ENCODE measurements around the gene MOB3C. TPM values are rescaled to one million over a fixed set of nuclear protein-coding genes. Genes with fewer than 3 reads are reported as not detected.

Gene MOB3C
- total RNA-seq, 1 experiment from 2014 or later, result 3.1 TPM

DNA sequence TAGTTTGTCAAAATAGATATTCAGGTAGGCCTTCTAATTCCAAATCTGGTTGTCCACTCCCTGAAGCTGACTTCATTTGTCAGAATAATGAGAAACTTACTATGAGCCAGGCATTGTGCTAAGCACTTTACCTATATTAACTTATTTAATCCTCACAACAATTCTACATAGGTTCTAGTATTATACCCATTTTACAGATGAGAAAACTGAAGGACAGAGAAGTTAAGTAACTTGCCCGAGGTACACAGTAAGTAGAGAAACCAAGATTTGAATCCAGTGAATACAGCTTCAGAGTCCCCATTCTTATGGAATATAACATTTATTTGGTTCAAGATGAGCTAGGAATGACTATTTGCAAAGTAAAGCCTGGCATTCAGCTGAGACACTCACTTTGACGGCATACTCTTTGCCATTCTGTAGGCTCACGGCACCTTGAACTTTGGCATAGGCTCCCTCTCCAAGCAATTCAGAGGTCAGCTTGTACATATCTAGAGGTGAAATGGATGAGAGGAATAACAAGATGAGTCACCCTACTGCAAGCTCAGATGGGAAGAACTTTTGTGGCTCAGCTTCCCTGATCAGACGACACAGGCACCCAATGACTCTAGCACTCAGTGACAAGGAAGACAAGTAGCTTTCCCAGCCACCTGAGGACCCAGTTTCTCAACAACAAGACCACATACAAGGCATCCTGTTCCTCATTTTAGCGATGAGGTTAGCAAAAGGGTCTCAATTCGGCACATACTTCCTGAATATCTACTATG lies 36.3 kb downstream of the MOB3C start:
- no peak for DNase-seq (ENCODE audit: extremely low read depth, low read depth)

DNA sequence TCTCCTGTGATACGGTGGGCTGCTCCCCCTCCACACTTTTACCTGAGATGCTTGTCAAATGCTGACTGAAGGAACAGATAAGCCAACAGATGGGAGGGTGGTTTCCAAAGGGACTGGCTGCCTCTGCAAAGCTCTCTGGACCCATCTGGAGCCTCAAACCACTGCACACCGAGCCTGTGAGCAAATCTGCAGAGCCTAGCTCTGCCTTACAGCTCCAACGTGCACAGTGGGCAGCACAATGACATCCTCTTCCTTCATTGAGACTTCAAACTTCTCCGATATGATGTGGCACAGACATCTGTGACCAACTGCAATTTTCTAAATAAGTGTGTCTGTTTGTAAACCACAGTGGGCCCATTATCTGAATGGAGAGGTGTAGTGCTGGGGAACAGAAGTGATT lies 38.9 kb downstream of the MOB3C start:
- DNase-seq (ENCODE audit: extremely low read depth, low read depth), result no peak

DNA sequence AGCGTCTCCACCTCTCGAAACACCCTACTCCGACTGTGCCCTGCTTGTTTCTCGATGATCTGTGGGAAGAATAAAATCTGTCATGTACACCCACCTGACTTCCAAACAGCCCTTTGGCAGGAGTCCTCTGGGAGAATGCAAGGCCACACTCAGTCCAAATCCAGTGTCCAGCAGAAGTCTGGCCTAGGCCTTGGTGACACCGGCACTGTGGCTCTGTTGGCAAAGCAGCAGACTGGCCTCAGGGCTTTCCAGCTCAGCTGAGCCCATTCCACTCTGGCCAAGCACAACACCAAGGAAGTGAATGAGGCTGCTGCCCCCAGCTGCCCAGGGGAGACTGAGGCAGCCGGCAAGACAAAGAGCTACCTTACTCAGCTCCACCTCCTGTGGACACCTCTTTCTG lies 40.0 kb downstream of the MOB3C start:
- no peak for DNase-seq (ENCODE audit: extremely low read depth, low read depth)

DNA sequence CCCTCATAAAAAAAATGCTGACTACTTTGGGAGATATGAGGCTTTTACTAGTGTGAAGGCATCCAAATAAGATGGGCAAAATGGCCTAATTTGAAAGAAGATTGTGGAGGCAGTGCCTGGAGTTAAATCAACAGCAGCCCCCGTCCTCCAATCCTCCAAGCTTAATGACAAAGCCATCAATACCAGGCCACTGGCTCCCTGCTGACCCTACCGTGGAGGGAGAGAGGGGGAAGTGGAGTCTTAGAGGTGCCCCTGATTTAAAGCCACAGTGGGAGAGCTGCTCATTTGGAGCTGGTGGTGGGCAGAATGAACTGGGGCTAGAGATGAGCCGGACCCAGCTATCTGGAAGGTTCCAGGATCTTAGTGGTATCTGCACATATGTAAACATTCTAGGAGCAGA lies 40.8 kb downstream of the MOB3C start:
- DNase-seq (ENCODE audit: extremely low read depth, low read depth), result no peak

DNA sequence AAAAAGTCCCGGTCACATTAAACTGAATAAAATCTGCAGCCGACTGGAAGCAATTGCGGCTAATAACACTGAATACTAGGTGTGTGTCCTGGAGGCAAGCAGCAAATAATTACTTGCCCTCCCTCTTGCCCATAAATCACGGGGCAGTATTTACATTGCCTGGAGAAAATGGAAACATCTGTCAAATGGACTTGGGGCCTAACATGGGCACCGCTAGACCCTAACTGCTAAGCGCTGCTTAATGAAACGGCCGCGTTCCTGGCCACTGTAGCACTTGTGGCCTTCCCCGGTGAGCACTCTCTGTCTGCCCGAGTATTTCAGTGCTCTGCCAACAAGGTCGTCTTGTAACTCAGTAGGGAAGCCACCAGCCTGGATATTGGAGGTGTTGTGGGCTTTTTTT lies 41.3 kb downstream of the MOB3C start:
- no peak for DNase-seq (ENCODE audit: extremely low read depth, low read depth)

DNA sequence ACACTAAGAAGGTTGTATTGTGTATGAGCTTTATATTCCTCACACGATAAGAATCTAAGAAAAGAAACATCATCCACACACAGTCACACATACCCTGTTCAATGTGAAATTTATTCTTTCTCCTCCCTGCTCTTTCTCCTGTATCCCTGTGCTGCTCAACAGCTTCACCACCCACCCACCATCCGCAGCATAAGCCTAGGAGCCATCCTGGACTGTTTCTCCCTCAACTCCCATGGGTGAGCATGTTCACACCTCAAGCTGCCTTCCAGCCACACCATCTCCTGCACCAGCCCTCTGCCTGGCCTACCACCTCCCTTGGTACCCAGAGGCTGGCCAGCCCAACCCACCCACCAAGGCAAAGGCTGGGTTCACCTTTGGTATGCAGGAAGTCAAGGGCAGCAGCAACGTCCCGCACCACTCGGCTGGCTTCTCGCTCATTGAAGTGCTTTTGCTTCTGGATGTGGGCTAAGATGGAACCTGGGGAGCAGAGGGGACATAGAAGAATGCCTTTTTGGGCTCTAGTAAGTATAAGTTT lies 44.9 kb downstream of the MOB3C start:
- no peak for DNase-seq (ENCODE audit: extremely low read depth, low read depth)

DNA sequence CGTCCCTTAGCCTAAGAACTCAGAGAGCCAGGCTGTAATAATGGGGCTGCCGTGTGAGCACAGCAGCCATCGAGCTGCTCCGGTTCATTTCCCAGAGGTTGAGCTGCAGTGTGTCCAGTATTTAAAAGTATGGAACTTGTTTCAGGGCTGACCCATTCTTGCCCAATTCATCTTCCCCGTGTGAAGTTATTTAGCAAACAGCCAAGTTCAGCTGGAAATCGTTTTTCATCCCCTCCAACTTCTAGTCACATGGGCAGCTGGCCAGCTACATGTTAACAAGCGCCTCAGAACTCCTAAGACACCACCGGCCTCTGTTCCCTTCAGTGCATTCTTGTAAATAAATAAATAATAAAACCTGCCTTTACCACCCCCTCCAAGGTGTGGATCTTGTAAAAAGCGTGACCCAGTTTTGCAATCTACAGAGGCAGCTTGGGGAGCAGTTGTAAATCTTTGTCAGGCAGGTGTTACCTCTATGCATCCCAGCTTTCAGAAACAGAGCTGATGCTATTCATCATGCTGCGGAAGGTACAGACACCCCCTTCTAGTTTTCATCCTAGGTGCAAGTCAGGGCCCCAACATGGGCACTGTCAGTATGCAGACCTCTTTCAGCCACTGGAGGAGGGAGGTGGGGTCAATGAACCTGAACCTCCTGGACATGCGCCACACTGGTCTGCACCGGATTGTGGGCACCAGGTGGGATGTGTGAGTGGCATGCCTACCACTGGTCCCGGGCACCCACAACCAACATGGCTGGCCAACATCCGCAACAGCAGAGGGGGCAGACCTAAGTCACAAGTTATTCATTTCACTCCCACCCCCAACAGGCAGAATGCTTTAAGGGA lies 46.5 kb downstream of the MOB3C start:
- no peak for DNase-seq (ENCODE audit: extremely low read depth, low read depth)

DNA sequence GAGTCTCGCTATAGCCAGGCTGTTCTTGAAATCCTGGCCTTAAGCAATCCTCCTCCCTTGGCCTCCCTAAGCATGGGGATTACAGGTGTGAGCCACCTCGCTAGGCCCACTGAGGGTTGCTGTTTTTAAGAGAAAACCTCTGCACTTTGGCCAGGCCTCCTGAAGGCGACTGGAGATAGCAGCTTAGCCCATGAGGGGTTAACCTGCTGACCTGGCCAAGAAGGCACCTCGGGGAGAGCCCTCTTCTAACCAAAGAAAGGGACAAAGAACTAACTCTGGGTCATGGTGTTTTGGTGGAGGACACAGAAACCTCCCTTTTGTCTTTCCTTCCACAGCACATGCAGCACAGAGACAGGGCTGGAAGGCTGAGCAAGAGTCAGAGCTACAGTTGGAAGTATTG lies 47.5 kb downstream of the MOB3C start:
- no peak for DNase-seq (ENCODE audit: extremely low read depth, low read depth)

DNA sequence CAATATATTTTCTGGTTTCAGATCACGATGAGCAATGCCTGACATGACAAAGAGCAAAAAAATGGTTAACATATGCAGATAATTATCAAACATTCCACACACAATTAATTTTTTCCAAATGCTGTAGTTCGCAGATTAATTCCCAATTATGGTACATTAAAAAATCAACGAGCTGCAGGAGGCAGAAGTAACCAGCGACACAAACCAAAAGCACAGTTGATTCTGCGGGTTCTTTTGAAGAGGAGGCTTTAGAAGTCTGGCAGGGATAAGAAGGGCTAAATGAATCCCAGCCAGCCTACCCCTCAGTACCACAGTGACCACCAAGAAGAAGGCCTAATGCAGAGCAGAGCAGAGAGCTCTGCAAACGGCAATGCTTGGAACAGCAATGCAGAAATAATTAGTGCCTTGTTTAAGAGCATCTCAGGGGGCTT lies 48.1 kb downstream of the MOB3C start:
- no peak for DNase-seq (ENCODE audit: extremely low read depth, low read depth)

DNA sequence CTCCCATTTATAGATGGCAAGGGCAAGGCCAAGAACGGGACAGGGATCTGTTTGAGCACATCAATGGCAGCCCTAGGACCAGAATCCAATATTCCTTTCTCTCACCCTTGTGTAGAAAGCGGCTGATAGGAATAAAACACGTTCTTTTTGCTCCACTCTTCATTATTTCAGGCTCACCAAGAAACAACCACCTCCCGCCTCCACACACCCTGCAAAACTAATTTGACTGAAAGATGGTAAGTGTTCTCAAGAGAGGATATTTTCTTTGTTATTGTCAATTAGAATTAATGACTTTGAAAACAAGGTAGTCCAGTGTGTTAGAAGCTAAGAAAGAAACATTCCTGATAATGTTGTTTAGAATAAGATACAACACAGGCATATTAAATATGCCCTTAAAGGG lies 53.3 kb downstream of the MOB3C start:
- no peak for DNase-seq (ENCODE audit: extremely low read depth, low read depth)

DNA sequence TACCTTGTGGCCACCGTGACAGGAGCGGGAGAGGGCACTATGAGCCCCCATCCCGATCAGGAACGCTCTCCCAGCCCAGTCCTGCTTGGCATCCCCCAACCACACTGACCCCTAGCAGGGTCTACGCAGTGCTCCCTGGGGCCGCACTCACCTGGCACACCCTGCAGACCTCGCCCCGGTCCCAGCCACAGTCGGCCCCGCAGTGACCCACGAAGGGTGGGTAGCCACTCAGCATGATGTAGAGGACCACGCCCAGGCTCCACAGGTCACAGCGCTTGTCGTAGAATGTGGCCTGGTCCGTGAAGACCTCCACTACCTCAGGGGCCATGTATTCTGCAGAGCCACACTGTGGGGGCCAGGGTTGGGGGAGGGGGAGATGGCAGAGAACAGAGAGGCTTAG lies 54.1 kb downstream of the MOB3C start:
- no peak for DNase-seq (ENCODE audit: extremely low read depth, low read depth)

DNA sequence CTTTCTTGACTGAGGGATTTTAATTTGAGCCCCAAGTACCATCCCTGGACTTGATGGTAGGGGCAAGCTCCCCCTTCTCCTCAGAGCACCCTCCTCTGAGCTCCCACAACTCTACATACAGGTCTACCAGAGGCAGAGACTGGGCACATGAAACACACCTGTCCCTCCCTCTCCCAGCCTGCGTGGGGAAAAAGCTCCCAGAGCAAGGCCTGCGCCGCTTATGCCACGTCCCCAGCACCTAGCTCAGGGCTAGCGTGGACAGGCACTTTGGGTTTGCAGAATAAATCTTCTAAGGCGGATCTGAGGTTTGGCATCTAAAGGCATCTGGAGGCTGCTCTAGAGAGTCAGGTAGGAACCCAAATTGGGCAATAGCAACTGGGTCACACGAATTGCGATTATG lies 57.6 kb downstream of the MOB3C start:
- DNase-seq (ENCODE audit: extremely low read depth, low read depth), result no peak

DNA sequence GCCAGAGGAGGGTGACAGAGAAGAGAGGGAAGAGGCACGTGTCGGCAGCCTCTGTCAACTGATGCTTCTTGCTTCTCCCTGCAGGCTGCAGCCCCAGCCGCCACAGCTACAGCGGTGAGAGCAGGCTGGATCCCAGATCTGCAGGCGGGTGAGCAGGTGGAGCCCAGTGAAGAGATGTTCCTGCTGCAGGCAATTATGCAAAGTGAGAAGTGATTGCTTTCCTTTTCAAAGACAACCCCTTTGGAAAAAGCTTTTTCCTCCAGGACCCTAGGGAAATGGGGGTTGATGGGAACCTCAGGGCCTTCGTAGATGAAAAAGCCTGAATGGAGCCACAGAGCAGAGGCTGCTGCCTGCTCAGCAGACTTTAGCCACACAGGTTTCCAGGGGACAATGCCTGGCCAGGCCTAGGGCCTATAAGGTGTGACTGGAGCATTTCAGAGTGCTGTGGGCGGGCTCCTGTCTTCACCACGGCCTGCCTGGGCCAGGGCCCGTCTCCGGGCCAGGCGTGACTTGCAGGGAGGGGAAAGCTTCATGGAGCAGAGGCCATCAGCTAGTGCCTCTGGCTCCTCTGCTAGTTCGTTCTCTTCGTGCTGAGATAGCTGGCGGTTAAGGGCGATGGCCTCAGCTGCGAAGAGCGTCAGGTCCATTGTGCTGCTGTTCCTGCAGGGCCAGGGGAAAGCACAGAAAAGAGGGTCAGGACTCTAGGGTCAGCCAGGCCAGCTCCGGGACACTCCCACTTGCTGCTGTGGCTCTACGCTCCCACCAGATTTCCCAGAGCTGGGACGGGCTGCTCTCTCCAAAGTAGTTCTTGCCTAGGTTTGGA lies 58.3 kb downstream of the MOB3C start:
- DNase-seq (ENCODE audit: extremely low read depth, low read depth), result no peak

Other genes starting within 250 kb of the MOB3C start
- 0.17 and 0.54 TPM in 2 replicates for gene FAAH, start 222.5 kb downstream of the MOB3C start, total RNA-seq (2014; rRNA removed; shearing (Covaris generic))
- gene DMBX1, start 127.0 kb downstream of the MOB3C start, total RNA-seq (2014; rRNA removed; shearing (Covaris generic)), result 0.09 TPM in 1 of 2 replicates, not detected in the other
- gene KNCN, start 65.2 kb downstream of the MOB3C start, total RNA-seq (2014; rRNA removed; shearing (Covaris generic)), result not detected in 2 replicates
- 9.8 and 11.3 TPM in 2 replicates for gene MKNK1, start 12.5 kb downstream of the MOB3C start, total RNA-seq (2014; rRNA removed; shearing (Covaris generic))
- gene ATPAF1, start 51.6 kb upstream of the MOB3C start, total RNA-seq (2014; rRNA removed; shearing (Covaris generic)), result 43.5 and 50.2 TPM in 2 replicates
- not detected in 2 replicates for gene TEX38, start 55.0 kb upstream of the MOB3C start, total RNA-seq (2014; rRNA removed; shearing (Covaris generic))
- 41.2 and 43.0 TPM in 2 replicates for gene EFCAB14, start 102.3 kb upstream of the MOB3C start, total RNA-seq (2014; rRNA removed; shearing (Covaris generic))
- gene CYP4B1, start 182.2 kb upstream of the MOB3C start, total RNA-seq (2014; rRNA removed; shearing (Covaris generic)), result not detected in 2 replicates

Measured in NCI-H460 (cell line).